NOMO-1 treated with DMSO at 0.1 percent for 48 hours (cell line): ENCODE measurements around the gene HP1BP3.

Experiments
- DNase-seq: peaks from one replicate; lab custom pipeline; 2025; ENCODE audit not compliant: unreplicated experiment; lab: John Stamatoyannopoulos, UW

Gene HP1BP3

GRCh38 chr1:20715406-20715805 is 71.7 kb downstream of the HP1BP3 start:
- DNase-seq = no peak

- no peak for DNase-seq
These were observed 73.7 kb downstream of the HP1BP3 start for GRCh38 chr1:20713440-20713839.

GRCh38 chr1:20712215-20712577 is 74.9 kb downstream of the HP1BP3 start:
- DNase-seq = no peak

GRCh38 chr1:20711285-20712214 is 75.6 kb downstream of the HP1BP3 start:
- peak; percentile 68 for DNase-seq

- no peak for DNase-seq
These were observed 76.4 kb downstream of the HP1BP3 start for GRCh38 chr1:20710469-20711284.

GRCh38 chr1:20709868-20710267 is 77.2 kb downstream of the HP1BP3 start:
- no peak for DNase-seq

- DNase-seq = no peak
These were observed 78.2 kb downstream of the HP1BP3 start for GRCh38 chr1:20708891-20709290.

- no peak for DNase-seq
These were observed 79.0 kb downstream of the HP1BP3 start for GRCh38 chr1:20708057-20708456.

GRCh38 chr1:20706841-20707240 is 80.3 kb downstream of the HP1BP3 start:
- DNase-seq = no peak

GRCh38 chr1:20705203-20705755 is 81.8 kb downstream of the HP1BP3 start:
- DNase-seq = no peak

- DNase-seq = no peak
These were observed 82.5 kb downstream of the HP1BP3 start for GRCh38 chr1:20704390-20705202.

- no peak for DNase-seq
These were observed 83.9 kb downstream of the HP1BP3 start for GRCh38 chr1:20703124-20703756.

- no peak for DNase-seq
These were observed 84.7 kb downstream of the HP1BP3 start for GRCh38 chr1:20702416-20702815.

GRCh38 chr1:20701847-20702246 is 85.3 kb downstream of the HP1BP3 start:
- no peak for DNase-seq

GRCh38 chr1:20701446-20701845 is 85.7 kb downstream of the HP1BP3 start:
- no peak for DNase-seq

- no peak for DNase-seq
These were observed 86.4 kb downstream of the HP1BP3 start for GRCh38 chr1:20700636-20701215.

GRCh38 chr1:20699558-20699957 is 87.5 kb downstream of the HP1BP3 start:
- DNase-seq = no peak

- DNase-seq = no peak
These were observed 88.8 kb downstream of the HP1BP3 start for GRCh38 chr1:20698195-20698910.

- DNase-seq = no peak
These were observed 89.5 kb downstream of the HP1BP3 start for GRCh38 chr1:20697563-20697962.
